WTC11 (cell line): ENCODE measurements around the gene EYS. TPM values are rescaled to one million over a fixed set of nuclear protein-coding genes. Genes with fewer than 3 reads are reported as not detected.

Source experiments
- ATAC-seq: fragments of 200-7000 bp; cut with Tn5 transposase; 2 replicates; pipeline ENCODE4 v1.10.0; 2021; ENCODE audit warnings: mild to moderate bottlenecking, moderate library complexity
- CTCF ChIA-PET: fragments of 300-600 bp; sonication (Branson Sonifier 250); formaldehyde crosslinking; loops from one replicate; lab custom pipeline; 2021; ENCODE audit warnings: antibody characterized with exemption; lab: Charles Lee
- POLR2A ChIA-PET: fragments of 350-600 bp; sonication (Branson Sonifier 250); formaldehyde crosslinking; loops from one replicate; lab custom pipeline; 2021; ENCODE audit warnings: antibody characterized with exemption; lab: Charles Lee
- DNase-seq: peaks from one replicate; pipeline ENCODE4 v3.0.0; 2021; ENCODE audit warnings: low spot score
- H3K27ac Mint-ChIP-seq: 2 replicates; pipeline ENCODE4 v1.8.0; 2021; ENCODE audit warnings: mixed read lengths
- H3K27me3 Mint-ChIP-seq: 2 replicates; pipeline ENCODE4 v1.8.0; 2021; ENCODE audit warnings: low read depth, mild to moderate bottlenecking, moderate library complexity, mixed read lengths
- H3K36me3 Mint-ChIP-seq: 2 replicates; pipeline ENCODE4 v1.8.0; 2021; ENCODE audit warnings: mixed read lengths
- H3K4me1 Mint-ChIP-seq: 2 replicates; pipeline ENCODE4 v1.8.0; 2022; ENCODE audit warnings: mixed read lengths
- H3K4me3 Mint-ChIP-seq: 2 replicates; pipeline ENCODE4 v1.8.0; 2021; ENCODE audit warnings: mild to moderate bottlenecking, moderate library complexity, mixed read lengths
- H3K9me3 Mint-ChIP-seq: 2 replicates; pipeline ENCODE4 v1.8.0; 2021; ENCODE audit warnings: mixed read lengths
- ATF2 ChIP-seq: sonication (generic); formaldehyde crosslinking; IDR thresholded peaks from 2 replicates; pipeline ENCODE4 v1.8.1; 2022; ENCODE audit warnings: low read depth, missing genetic modification reagents, borderline replicate concordance
- CBFB ChIP-seq: sonication (generic); formaldehyde crosslinking; IDR thresholded peaks from 2 replicates; pipeline ENCODE4 v1.8.1; 2022; ENCODE audit warnings: mild to moderate bottlenecking, low read depth, missing genetic modification reagents
- CREM ChIP-seq: sonication (generic); formaldehyde crosslinking; IDR thresholded peaks from 2 replicates; pipeline ENCODE4 v1.8.1; 2022; ENCODE audit warnings: mild to moderate bottlenecking, missing genetic modification reagents, moderate library complexity
- ELF4 ChIP-seq: sonication (generic); formaldehyde crosslinking; IDR thresholded peaks from 2 replicates; pipeline ENCODE4 v1.8.1; 2022; ENCODE audit warnings: low read depth, mild to moderate bottlenecking, moderate library complexity, missing genetic modification reagents
- EMX1 ChIP-seq: fragments of 250-450 bp; sonication (Bioruptor Pico); IDR thresholded peaks from 2 replicates; pipeline ENCODE4 v1.8.0; 2021; ENCODE audit warnings: mild to moderate bottlenecking
- ESRRA ChIP-seq: sonication (generic); formaldehyde crosslinking; IDR thresholded peaks from 2 replicates; pipeline ENCODE4 v1.8.1; 2022; ENCODE audit warnings: mild to moderate bottlenecking, missing genetic modification reagents, borderline replicate concordance
- ETV6 ChIP-seq: sonication (generic); formaldehyde crosslinking; IDR thresholded peaks from 2 replicates; pipeline ENCODE4 v1.8.1; 2022; ENCODE audit warnings: mild to moderate bottlenecking, missing genetic modification reagents
- GTF2I ChIP-seq: fragments of 250-450 bp; sonication (Bioruptor Pico); conservative IDR thresholded peaks from 2 replicates; pipeline ENCODE4 v1.4.0; 2021; ENCODE audit warnings: mild to moderate bottlenecking
- JAZF1 ChIP-seq: fragments of 250-450 bp; sonication (Bioruptor Pico); IDR thresholded peaks from 2 replicates; pipeline ENCODE4 v1.9.0; 2021; ENCODE audit warnings: moderate library complexity, mild to moderate bottlenecking, inconsistent platforms
- JUN ChIP-seq: sonication (generic); formaldehyde crosslinking; IDR thresholded peaks from 2 replicates; pipeline ENCODE4 v1.8.0; 2023; ENCODE audit warnings: mild to moderate bottlenecking, missing genetic modification reagents
- MLX ChIP-seq: sonication (generic); formaldehyde crosslinking; IDR thresholded peaks from 2 replicates; pipeline ENCODE4 v1.8.1; 2023; ENCODE audit warnings: mild to moderate bottlenecking, missing genetic modification reagents, moderate library complexity
- MXD4 ChIP-seq: fragments of 250-450 bp; sonication (Bioruptor Pico); IDR thresholded peaks from 2 replicates; pipeline ENCODE4 v1.8.0; 2021; ENCODE audit warnings: mild to moderate bottlenecking, moderate library complexity, borderline replicate concordance
- NFATC4 ChIP-seq: fragments of 250-450 bp; sonication (Bioruptor Pico); IDR thresholded peaks from 2 replicates; pipeline ENCODE4 v1.9.0; 2021; ENCODE audit warnings: mild to moderate bottlenecking
- NFE2L1 ChIP-seq: sonication (generic); formaldehyde crosslinking; IDR thresholded peaks from 2 replicates; pipeline ENCODE4 v1.8.1; 2023; ENCODE audit warnings: missing genetic modification reagents
- NR2C2 ChIP-seq: sonication (generic); formaldehyde crosslinking; IDR thresholded peaks from 2 replicates; pipeline ENCODE4 v1.8.0; 2022; ENCODE audit warnings: mild to moderate bottlenecking, missing genetic modification reagents
- SMAD3 ChIP-seq: sonication (generic); formaldehyde crosslinking; IDR thresholded peaks from 2 replicates; pipeline ENCODE4 v1.8.0; 2022; ENCODE audit warnings: missing genetic modification reagents, mild to moderate bottlenecking, borderline replicate concordance
- SOX15 ChIP-seq: fragments of 250-450 bp; sonication (Bioruptor Pico); IDR thresholded peaks from 2 replicates; pipeline ENCODE4 v1.9.0; 2021; ENCODE audit warnings: mild to moderate bottlenecking
- ZNF396 ChIP-seq: fragments of 250-450 bp; sonication (Bioruptor Pico); IDR thresholded peaks from 2 replicates; pipeline ENCODE4 v1.8.0; 2021; ENCODE audit warnings: mild to moderate bottlenecking, moderate library complexity, borderline replicate concordance
- total RNA-seq: library from RNA; stranded (reverse); gene quantifications from 3 replicates; pipeline ENCODE4 v1.2.3, GENCODE V29; 2021
- TF ChIP-seq, protein P1 (sequence below): fragments of 250-450 bp; sonication (Bioruptor Pico); IDR thresholded peaks from 2 replicates; pipeline ENCODE4 v1.9.0; 2021; ENCODE audit warnings: moderate library complexity, mild to moderate bottlenecking, inconsistent platforms, borderline replicate concordance
- TF ChIP-seq, protein P2 (sequence below): sonication (generic); formaldehyde crosslinking; IDR thresholded peaks from 2 replicates; pipeline ENCODE4 v1.8.0; 2022; ENCODE audit warnings: mild to moderate bottlenecking, missing genetic modification reagents
- TF ChIP-seq, protein P3 (sequence below): sonication (generic); formaldehyde crosslinking; conservative IDR thresholded peaks from 2 replicates; pipeline ENCODE4 v1.8.1; 2022; ENCODE audit warnings: mild to moderate bottlenecking, missing genetic modification reagents

The EYS gene
- total RNA-seq, 1 experiment from 2014 or later: not detected

- Mint-ChIP-seq H3K36me3 (peaks cover 43% of the 10 kb centered on the region), H3K27me3 (peaks cover 30% of the 10 kb centered on the region), H3K27ac (no peak overlapping the region), H3K9me3 (peaks cover 70% of the 10 kb centered on the region), H3K4me1 (0 out of 2 replicates have a peak, but pooled peaks cover 3% of the 10 kb centered on the region), H3K4me3 (no peak overlapping the region)
- ATAC-seq: no peak
- ChIA-PET CTCF (no interaction called here), POLR2A (no interaction called here)
- DNase-seq: no peak
- TF ChIP-seq NR2C2 (CRISPR knock-in tag) (no peak), GTF2I (CRISPR knock-in tag) (no peak), ESRRA (CRISPR knock-in tag) (no peak), CBFB (CRISPR knock-in tag) (no peak), CREM (no peak), NFE2L1 (CRISPR knock-in tag) (no peak)
- TF ChIP-seq, protein P1, sequence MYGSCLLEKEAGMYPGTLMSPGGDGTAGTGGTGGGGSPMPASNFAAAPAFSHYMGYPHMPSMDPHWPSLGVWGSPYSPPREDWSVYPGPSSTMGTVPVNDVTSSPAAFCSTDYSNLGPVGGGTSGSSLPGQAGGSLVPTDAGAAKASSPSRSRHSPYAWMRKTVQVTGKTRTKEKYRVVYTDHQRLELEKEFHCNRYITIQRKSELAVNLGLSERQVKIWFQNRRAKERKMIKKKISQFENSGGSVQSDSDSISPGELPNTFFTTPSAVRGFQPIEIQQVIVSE (CRISPR knock-in tag): no peak
Measured at GRCh38 chr6:64301307-64302236, 1405.5 kb downstream of the EYS start.

- DNase-seq: no peak
- peaks cover 15% of the 10 kb centered on the region for H3K27me3 Mint-ChIP-seq
- TF ChIP-seq, protein P1 (CRISPR knock-in tag): no peak
- TF ChIP-seq EMX1 (CRISPR knock-in tag) (no peak), NFATC4 (CRISPR knock-in tag) (no peak), CREM (no peak), ETV6 (CRISPR knock-in tag) (no peak), JUN (no peak), SOX15 (no peak), NFE2L1 (CRISPR knock-in tag) (no peak), MLX (CRISPR knock-in tag) (no peak), ELF4 (no peak), MXD4 (CRISPR knock-in tag) (no peak), SMAD3 (CRISPR knock-in tag) (no peak), JAZF1 (CRISPR knock-in tag) (no peak), ZNF396 (no peak), ATF2 (CRISPR knock-in tag) (no peak)
- TF ChIP-seq, protein P2, sequence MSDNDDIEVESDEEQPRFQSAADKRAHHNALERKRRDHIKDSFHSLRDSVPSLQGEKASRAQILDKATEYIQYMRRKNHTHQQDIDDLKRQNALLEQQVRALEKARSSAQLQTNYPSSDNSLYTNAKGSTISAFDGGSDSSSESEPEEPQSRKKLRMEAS (CRISPR knock-in tag): no peak
- TF ChIP-seq, protein P3, sequence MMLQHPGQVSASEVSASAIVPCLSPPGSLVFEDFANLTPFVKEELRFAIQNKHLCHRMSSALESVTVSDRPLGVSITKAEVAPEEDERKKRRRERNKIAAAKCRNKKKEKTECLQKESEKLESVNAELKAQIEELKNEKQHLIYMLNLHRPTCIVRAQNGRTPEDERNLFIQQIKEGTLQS (CRISPR knock-in tag): no peak
- ChIA-PET POLR2A (no interaction called here), CTCF (no interaction called here)
- H3K27ac Mint-ChIP-seq: no peak overlapping the region
- H3K4me3 Mint-ChIP-seq: no peak overlapping the region
- peaks cover 56% of the 10 kb centered on the region for H3K9me3 Mint-ChIP-seq
- ATAC-seq: no peak
- peaks cover 39% of the 10 kb centered on the region for H3K36me3 Mint-ChIP-seq
- H3K4me1 Mint-ChIP-seq: 0 out of 2 replicates have a peak, but pooled peaks cover 3% of the 10 kb centered on the region
Measured at GRCh38 chr6:64299176-64299575, 1407.8 kb downstream of the EYS start.
